Measurements from ENCODE around the gene LRP1-AS. TPM values are rescaled to one million over a fixed set of nuclear protein-coding genes. Genes with fewer than 3 reads are reported as not detected.

Gene LRP1-AS
- total RNA-seq, 1 donor from 2014 or later: not detected

DNA sequence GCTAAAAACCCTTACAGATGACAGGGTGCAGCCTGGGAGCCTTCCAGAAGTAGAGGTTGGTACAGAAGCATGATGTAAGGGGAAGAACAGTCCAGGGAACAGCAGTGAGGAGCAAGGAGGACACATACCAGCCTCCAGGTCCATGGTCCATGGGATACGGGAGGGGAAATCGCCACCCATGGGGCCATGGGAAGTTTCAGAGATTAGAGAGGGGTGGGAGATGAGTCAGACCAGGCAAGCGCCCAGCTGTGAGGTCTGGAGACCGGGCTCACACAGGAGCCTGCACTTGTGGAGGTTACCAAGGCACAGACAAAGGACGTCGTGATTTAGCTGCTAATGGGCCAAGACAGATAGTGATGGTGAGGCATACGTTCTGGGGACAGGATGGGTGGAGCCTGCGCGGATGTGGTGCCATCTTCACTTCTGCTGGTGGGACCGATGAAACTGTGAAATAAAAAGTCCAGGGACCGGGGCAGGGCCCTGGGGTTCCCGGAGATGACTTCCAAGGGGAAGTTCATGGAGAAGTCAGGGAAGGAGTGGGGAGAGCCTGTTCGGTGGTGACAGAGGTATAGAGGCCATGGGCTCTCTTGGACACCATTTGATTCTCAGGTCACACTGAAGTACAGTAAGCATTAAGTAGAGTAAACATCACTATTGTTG is 17.7 kb upstream of the LRP1-AS start:
- H3K9me3 Mint-ChIP-seq: no peaks in the 10 kb centered on the region
- H3K4me3 Mint-ChIP-seq (ENCODE audit: low read depth): no peak overlapping the region
- DNase-seq (ENCODE audit: low spot score): no peak
- H3K4me1 Mint-ChIP-seq (ENCODE audit: low read depth): peaks cover 6% of the 10 kb centered on the region
- H3K36me3 Mint-ChIP-seq (ENCODE audit: low read depth): no peaks in the 10 kb centered on the region
- intact Hi-C loops (cut with micrococcal nuclease): no loop called here
- no peaks in the 10 kb centered on the region for H3K27me3 Mint-ChIP-seq (ENCODE audit: low read depth)
- H3K27ac Mint-ChIP-seq: no peak overlapping the region

DNA sequence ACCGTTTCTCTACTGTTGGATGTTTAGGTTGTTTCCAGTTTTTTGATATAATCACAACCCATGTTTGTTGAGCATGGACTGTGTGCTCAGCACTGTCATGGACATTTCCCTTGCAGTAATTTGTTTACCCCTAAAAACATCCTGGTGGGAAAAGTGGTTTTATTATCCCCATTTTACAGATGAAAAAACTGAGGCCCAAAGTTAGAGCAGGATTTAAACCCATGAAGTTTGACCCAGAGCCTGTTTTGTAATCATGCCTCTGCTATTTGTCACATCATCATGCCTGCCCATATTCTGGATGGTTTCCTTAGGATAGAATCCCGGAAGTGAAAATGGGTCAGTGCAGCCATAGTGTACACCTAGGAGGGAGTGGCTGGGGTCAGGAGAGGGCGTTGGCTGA is 17.0 kb upstream of the LRP1-AS start:
- no peak for DNase-seq (ENCODE audit: low spot score)
- no peaks in the 10 kb centered on the region for H3K36me3 Mint-ChIP-seq (ENCODE audit: low read depth)
- no peak overlapping the region for H3K27ac Mint-ChIP-seq
- no peak overlapping the region for H3K4me3 Mint-ChIP-seq (ENCODE audit: low read depth)
- intact Hi-C loops (cut with micrococcal nuclease): no loop called here
- no peaks in the 10 kb centered on the region for H3K27me3 Mint-ChIP-seq (ENCODE audit: low read depth)
- H3K9me3 Mint-ChIP-seq: no peaks in the 10 kb centered on the region
- peaks cover 6% of the 10 kb centered on the region for H3K4me1 Mint-ChIP-seq (ENCODE audit: low read depth)

DNA sequence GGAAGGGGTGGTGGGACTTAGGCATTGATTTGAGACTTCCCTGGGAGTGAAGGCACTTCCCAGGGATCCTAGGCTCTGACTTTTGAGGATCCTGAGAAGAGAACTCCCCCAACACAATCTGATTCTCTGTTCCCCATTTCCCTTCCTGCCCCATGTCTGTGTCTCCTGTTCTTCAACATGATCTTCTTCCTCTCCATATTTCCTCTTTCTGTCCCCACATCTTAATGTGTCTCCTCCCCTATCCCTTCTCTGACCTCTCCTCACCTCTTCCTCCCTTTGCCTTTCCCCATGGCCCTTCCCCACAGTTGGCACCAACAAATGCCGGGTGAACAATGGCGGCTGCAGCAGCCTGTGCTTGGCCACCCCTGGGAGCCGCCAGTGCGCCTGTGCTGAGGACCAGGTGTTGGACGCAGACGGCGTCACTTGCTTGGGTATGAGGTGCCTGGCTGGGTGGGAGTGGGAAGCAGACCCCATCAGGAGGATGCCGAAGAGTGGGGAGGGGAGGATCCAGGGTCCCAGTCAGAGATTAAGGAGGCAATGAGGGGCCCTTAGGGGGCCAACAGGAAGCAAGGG is 15.2 kb upstream of the LRP1-AS start:
- DNase-seq (ENCODE audit: low spot score): no peak
- Mint-ChIP-seq H3K27me3 (ENCODE audit: low read depth) (no peaks in the 10 kb centered on the region), H3K27ac (no peak overlapping the region), H3K9me3 (no peaks in the 10 kb centered on the region), H3K36me3 (ENCODE audit: low read depth) (no peaks in the 10 kb centered on the region), H3K4me1 (ENCODE audit: low read depth) (peaks cover 8% of the 10 kb centered on the region), H3K4me3 (ENCODE audit: low read depth) (no peak overlapping the region)
- intact Hi-C loops (cut with micrococcal nuclease): no loop called here

DNA sequence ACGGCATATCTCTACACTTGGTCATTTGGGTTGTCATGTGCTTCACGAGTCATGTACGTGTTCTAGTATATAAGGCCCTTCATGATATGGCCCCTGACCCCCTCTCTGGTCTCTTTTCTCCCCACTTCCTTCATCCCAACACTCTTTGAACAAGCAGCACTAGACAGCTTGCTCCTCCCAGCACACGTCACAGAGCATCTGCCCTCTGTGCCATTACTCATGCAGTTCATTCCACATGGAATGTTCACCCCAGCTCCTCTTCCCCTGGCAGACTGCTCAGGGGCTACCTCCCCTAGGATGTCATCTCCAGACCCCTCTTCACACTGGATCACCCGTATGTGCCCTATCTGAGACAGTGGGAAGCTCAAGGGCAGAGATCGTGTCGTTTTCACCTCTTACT is 14.1 kb upstream of the LRP1-AS start:
- intact Hi-C loops (cut with micrococcal nuclease): no loop called here
- peaks cover 6% of the 10 kb centered on the region for H3K4me1 Mint-ChIP-seq (ENCODE audit: low read depth)
- no peaks in the 10 kb centered on the region for H3K27me3 Mint-ChIP-seq (ENCODE audit: low read depth)
- H3K36me3 Mint-ChIP-seq (ENCODE audit: low read depth): no peaks in the 10 kb centered on the region
- H3K27ac Mint-ChIP-seq: no peak overlapping the region
- H3K4me3 Mint-ChIP-seq (ENCODE audit: low read depth): no peak overlapping the region
- H3K9me3 Mint-ChIP-seq: no peaks in the 10 kb centered on the region
- DNase-seq (ENCODE audit: low spot score): no peak

DNA sequence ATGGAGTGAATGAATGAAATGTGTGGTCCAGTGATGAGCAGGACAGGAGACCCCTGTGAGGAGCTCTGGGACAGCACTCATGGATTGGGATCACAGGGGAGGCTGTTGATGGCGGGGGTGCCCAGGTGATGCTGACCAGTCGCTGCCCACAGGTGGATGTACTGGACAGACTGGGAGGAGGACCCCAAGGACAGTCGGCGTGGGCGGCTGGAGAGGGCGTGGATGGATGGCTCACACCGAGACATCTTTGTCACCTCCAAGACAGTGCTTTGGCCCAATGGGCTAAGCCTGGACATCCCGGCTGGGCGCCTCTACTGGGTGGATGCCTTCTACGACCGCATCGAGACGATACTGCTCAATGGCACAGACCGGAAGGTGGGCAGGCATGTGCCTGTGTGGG is 13.3 kb upstream of the LRP1-AS start:
- intact Hi-C loops (cut with micrococcal nuclease): no loop called here
- no peak overlapping the region for H3K4me3 Mint-ChIP-seq (ENCODE audit: low read depth)
- H3K27ac Mint-ChIP-seq: no peak overlapping the region

DNA sequence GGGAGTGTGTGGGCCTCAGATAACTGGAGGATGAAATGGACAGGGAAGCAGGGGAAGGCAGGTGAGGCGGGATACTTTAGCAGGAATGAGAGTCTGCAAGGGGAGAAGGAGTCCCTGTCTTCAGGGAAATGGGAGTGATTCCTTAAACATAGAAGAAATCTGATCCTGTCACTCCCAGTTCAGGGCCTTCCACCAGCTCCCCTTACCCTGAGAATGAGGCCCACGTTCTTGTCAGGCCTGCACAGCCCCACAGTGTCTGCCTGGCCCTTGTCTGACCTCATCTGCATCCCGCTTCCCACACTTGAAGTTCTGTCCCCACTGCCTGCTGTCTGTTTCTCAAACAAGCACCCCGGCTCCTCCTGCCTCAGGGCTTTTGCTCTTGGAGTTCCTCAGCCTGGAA is 12.6 kb upstream of the LRP1-AS start:
- Mint-ChIP-seq H3K27me3 (ENCODE audit: low read depth) (no peaks in the 10 kb centered on the region), H3K4me3 (ENCODE audit: low read depth) (no peak overlapping the region), H3K36me3 (ENCODE audit: low read depth) (no peaks in the 10 kb centered on the region), H3K9me3 (no peaks in the 10 kb centered on the region), H3K27ac (no peak overlapping the region), H3K4me1 (ENCODE audit: low read depth) (peaks cover 4% of the 10 kb centered on the region)
- intact Hi-C loops (cut with micrococcal nuclease): no loop called here
- no peak for DNase-seq (ENCODE audit: low spot score)

More for the DNA sequence above, 13.3 kb upstream of the LRP1-AS start:
- H3K4me1 Mint-ChIP-seq (ENCODE audit: low read depth): peaks cover 4% of the 10 kb centered on the region
- no peaks in the 10 kb centered on the region for H3K9me3 Mint-ChIP-seq
- no peaks in the 10 kb centered on the region for H3K27me3 Mint-ChIP-seq (ENCODE audit: low read depth)
- DNase-seq (ENCODE audit: low spot score): no peak
- H3K36me3 Mint-ChIP-seq (ENCODE audit: low read depth): no peaks in the 10 kb centered on the region

DNA sequence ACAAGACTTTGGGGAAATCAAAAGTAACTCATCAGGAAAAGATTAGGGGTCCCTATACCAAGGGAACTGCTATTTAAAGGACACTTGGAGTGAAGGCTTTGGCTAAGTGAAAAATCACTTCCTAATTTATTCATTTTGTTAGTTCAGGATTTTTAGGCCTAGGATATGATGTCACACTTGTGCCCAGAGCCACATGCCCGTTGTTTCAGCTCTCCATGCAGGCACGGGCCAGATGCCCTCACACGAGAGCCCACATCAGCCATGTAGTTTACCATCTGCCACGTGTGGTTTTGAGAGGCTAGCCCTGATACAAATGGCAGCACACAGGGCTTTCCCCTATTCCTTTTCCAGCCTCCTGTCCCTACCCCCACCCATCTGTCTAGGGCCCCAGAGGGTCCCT is 11.9 kb upstream of the LRP1-AS start:
- Mint-ChIP-seq H3K4me1 (ENCODE audit: low read depth) (peaks cover 4% of the 10 kb centered on the region), H3K9me3 (no peaks in the 10 kb centered on the region), H3K4me3 (ENCODE audit: low read depth) (no peak overlapping the region), H3K27ac (no peak overlapping the region), H3K27me3 (ENCODE audit: low read depth) (no peaks in the 10 kb centered on the region), H3K36me3 (ENCODE audit: low read depth) (no peaks in the 10 kb centered on the region)
- intact Hi-C loops (cut with micrococcal nuclease): no loop called here
- no peak for DNase-seq (ENCODE audit: low spot score)

DNA sequence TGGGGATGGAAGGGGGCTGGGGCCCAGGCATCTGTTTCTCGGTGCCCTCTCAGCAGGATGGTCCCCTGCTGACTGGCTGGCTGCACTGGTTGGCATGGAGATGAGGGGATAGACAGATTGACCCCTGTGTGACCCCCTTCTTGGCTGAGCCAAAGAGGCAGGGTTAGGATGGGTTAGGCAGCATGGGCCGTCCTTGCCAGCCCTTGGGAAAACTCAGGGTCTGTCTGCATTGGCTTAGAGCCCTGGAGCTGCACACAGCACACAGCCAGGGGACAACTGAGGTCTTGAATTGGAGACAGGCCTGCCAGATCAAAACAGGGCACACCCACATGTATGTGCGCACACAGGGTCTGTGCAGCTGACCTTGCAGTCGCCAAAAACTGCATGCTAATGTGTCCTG is 11.2 kb upstream of the LRP1-AS start:
- H3K9me3 Mint-ChIP-seq: no peaks in the 10 kb centered on the region

DNA sequence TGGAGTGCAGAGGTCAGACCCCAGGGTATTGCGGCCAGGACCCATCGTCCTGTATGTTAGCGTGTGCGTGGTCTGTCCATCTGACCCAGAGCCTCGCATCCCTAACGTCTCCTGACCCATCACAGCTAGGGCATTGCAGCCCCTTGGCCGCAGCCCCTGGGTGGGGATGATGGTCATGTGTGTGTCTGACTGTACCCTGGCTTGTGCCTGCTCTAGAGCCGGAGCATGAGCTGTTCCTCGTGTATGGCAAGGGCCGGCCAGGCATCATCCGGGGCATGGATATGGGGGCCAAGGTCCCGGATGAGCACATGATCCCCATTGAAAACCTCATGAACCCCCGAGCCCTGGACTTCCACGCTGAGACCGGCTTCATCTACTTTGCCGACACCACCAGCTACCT is 10.8 kb upstream of the LRP1-AS start:
- no peak overlapping the region for H3K27ac Mint-ChIP-seq
- peaks cover 4% of the 10 kb centered on the region for H3K4me1 Mint-ChIP-seq (ENCODE audit: low read depth)
- H3K4me3 Mint-ChIP-seq (ENCODE audit: low read depth): no peak overlapping the region
- no peak for DNase-seq (ENCODE audit: low spot score)
- no peaks in the 10 kb centered on the region for H3K27me3 Mint-ChIP-seq (ENCODE audit: low read depth)
- intact Hi-C loops (cut with micrococcal nuclease): no loop called here
- H3K9me3 Mint-ChIP-seq: no peaks in the 10 kb centered on the region
- no peaks in the 10 kb centered on the region for H3K36me3 Mint-ChIP-seq (ENCODE audit: low read depth)

More for the DNA sequence above, 11.2 kb upstream of the LRP1-AS start:
- Mint-ChIP-seq H3K4me1 (ENCODE audit: low read depth) (peaks cover 4% of the 10 kb centered on the region), H3K36me3 (ENCODE audit: low read depth) (no peaks in the 10 kb centered on the region), H3K4me3 (ENCODE audit: low read depth) (no peak overlapping the region), H3K27ac (no peak overlapping the region), H3K27me3 (ENCODE audit: low read depth) (no peaks in the 10 kb centered on the region)
- intact Hi-C loops (cut with micrococcal nuclease): no loop called here
- DNase-seq (ENCODE audit: low spot score): no peak

DNA sequence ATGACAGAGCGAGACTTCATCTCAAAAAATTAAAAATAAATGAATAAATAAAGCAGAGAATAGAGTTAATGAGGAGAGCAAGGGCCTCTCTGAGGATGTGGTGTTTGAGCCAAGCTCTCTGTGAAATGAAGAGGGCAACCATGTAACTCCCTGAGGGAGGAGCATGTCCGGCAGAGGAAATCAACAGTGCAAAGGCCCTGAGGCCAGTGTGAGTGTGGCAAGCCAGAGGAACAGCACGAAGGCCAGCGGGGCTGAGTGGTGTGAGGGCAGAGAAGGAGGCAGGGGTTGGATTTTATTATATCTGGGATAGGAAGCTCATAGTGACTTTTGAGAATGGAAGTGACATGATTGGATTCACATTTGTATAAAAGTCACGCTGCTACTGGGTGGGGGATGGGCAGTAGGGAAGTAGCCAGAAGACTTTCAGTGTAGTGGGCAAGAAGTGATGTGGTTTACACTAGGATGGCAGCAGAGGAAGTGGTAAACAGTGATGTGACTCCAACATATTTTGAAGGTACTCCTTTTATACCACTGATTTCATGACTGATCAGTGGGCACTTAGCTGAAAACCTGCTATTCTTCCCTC is 10.3 kb upstream of the LRP1-AS start:
- no peak for DNase-seq (ENCODE audit: low spot score)
- Mint-ChIP-seq H3K27ac (no peak overlapping the region), H3K27me3 (ENCODE audit: low read depth) (no peaks in the 10 kb centered on the region), H3K4me1 (ENCODE audit: low read depth) (peaks cover 4% of the 10 kb centered on the region), H3K4me3 (ENCODE audit: low read depth) (no peak overlapping the region), H3K36me3 (ENCODE audit: low read depth) (no peaks in the 10 kb centered on the region), H3K9me3 (no peaks in the 10 kb centered on the region)
- intact Hi-C loops (cut with micrococcal nuclease): no loop called here

DNA sequence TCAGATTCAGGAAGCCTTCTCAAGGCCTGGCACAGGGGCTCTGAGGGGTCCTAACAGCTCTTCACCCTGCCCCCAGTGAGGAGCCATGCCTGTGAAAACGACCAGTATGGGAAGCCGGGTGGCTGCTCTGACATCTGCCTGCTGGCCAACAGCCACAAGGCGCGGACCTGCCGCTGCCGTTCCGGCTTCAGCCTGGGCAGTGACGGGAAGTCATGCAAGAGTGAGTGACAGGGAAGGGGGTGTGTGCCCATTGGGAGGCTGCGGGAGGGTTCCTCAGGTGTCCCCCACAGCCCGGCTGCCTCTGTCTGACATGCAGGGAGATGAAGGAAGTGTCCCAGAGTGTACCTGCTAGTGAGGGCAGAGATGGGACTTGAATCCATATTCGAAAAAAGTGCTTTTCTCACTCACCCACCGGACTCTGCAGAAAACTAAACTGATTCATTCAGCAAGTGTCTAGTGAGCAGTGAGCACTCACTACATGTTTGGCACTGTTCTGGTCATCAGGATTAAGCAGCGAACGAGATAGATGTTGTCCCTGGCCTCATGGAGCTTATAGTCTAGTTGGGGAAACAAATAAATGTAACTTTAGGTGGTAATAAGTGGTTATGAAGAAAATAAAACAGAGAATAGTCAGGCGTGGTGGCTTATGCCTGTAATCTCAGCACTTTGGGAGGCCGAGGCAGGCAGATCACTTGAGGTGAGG is 9.4 kb upstream of the LRP1-AS start:
- H3K4me1 Mint-ChIP-seq (ENCODE audit: low read depth): peaks cover 4% of the 10 kb centered on the region
- no peak for DNase-seq (ENCODE audit: low spot score)
- H3K9me3 Mint-ChIP-seq: no peaks in the 10 kb centered on the region
- intact Hi-C loops (cut with micrococcal nuclease): no loop called here
- H3K27ac Mint-ChIP-seq: no peak overlapping the region
- no peak overlapping the region for H3K4me3 Mint-ChIP-seq (ENCODE audit: low read depth)
- H3K27me3 Mint-ChIP-seq (ENCODE audit: low read depth): no peaks in the 10 kb centered on the region
- no peaks in the 10 kb centered on the region for H3K36me3 Mint-ChIP-seq (ENCODE audit: low read depth)

DNA sequence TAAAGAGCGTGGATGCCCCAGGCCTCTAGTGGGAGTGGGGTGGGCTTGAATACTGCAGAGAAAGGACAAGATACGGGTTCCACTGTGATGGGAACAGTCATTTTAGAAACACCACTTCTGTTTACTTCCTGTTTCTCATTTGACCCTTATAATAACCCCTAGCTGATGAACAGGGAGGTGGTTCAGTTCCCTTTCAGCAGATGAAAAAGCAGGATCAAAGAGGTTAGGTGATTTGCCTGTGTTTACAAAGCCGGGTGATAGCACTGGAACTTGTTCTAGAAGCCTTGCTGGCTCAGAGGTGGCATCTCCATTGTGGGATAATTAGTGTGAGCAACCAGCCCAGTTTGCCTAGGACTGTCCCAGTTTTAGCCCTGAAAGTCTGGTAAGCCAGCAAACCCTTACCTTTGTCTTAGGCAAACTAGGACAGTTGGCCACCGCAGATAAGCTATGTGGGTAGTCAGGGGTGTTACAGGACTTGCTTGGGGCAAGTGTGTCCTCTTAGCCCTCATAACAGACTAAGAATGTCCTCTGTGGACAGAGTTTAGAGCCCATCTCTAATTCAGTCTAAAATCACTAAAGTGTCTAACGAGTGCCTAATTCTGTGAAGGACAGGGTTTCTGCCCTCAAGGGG is 7.5 kb upstream of the LRP1-AS start:
- no peak overlapping the region for H3K4me3 Mint-ChIP-seq (ENCODE audit: low read depth)
- H3K36me3 Mint-ChIP-seq (ENCODE audit: low read depth): no peaks in the 10 kb centered on the region
- H3K4me1 Mint-ChIP-seq (ENCODE audit: low read depth): peaks cover 4% of the 10 kb centered on the region
- intact Hi-C loops (cut with micrococcal nuclease): no loop called here
- DNase-seq (ENCODE audit: low spot score): no peak
- H3K27ac Mint-ChIP-seq: no peak overlapping the region
- no peaks in the 10 kb centered on the region for H3K27me3 Mint-ChIP-seq (ENCODE audit: low read depth)
- H3K9me3 Mint-ChIP-seq: no peaks in the 10 kb centered on the region

DNA sequence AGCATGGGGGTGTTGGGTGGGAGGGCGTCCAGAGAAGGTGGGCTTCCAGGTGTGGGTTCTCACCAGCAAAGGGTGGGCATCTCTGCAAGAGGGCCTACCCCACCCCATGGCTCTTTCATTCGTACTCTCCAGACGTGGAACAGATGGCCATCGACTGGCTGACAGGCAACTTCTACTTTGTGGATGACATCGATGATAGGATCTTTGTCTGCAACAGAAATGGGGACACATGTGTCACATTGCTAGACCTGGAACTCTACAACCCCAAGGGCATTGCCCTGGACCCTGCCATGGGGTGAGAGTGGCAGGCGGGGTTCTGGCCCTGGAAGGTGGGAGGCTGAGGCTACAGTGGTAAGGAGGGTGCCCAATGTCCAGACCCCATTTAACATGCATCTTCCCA is 6.7 kb upstream of the LRP1-AS start:
- H3K36me3 Mint-ChIP-seq (ENCODE audit: low read depth): no peaks in the 10 kb centered on the region

More for the DNA sequence above, 6.7 kb upstream of the LRP1-AS start:
- H3K9me3 Mint-ChIP-seq: no peaks in the 10 kb centered on the region
- H3K27me3 Mint-ChIP-seq (ENCODE audit: low read depth): no peaks in the 10 kb centered on the region
- H3K27ac Mint-ChIP-seq: no peak overlapping the region
- intact Hi-C loops (cut with micrococcal nuclease): no loop called here
- H3K4me1 Mint-ChIP-seq (ENCODE audit: low read depth): peaks cover 4% of the 10 kb centered on the region
- no peak overlapping the region for H3K4me3 Mint-ChIP-seq (ENCODE audit: low read depth)
- no peak for DNase-seq (ENCODE audit: low spot score)
